ENCODE measurements around the gene GRAMD1B. TPM values are rescaled to one million over a fixed set of nuclear protein-coding genes. Genes with fewer than 3 reads are reported as not detected.

GRAMD1B gene
- total RNA-seq, 2 donors from 2014 or later, result 1.7 to 1.9 TPM

- no peak for TF ChIP-seq CTCF (IDR thresholded peaks at IDR 0.05)
- H3K27ac ChIP-seq, result no peak overlapping the region
These were observed 733 bp upstream of the GRAMD1B start for GRCh38 chr11:123429336-123429735.

GRCh38 chr11:123430721-123431497, 840 bp downstream of the GRAMD1B start:
- peak; percentile 59 for DNase-seq
- intact Hi-C loops (cut with DNase I), result no loop called here
- Histone ChIP-seq H3K9me3 (no peaks in the 10 kb centered on the region), H3K36me3 (no peaks in the 10 kb centered on the region), H3K4me1 (no peaks in the 10 kb centered on the region), H3K27me3 (no peaks in the 10 kb centered on the region), H3K27ac (peak overlapping the region; percentile 53), H3K4me3 (peak overlapping the region; percentile 62), H3K9ac (ENCODE audit: low read depth in 2 of 2, low read length in 2 of 2) (peak overlapping the region; percentile 38 to 62)
- no peak for TF ChIP-seq CTCF (IDR thresholded peaks at IDR 0.05)

More at GRCh38 chr11:123429336-123429735, 733 bp upstream of the GRAMD1B start:
- Histone ChIP-seq H3K36me3 (no peaks in the 10 kb centered on the region), H3K4me1 (no peaks in the 10 kb centered on the region), H3K27me3 (no peaks in the 10 kb centered on the region), H3K9me3 (no peaks in the 10 kb centered on the region), H3K9ac (ENCODE audit: low read depth in 2 of 2, low read length in 2 of 2) (no peak overlapping the region), H3K4me3 (no peak overlapping the region)
- intact Hi-C loops (cut with DNase I), result no loop called here
- no peak for DNase-seq

GRCh38 chr11:123431619-123432018, 1.6 kb downstream of the GRAMD1B start:
- H3K9me3 ChIP-seq, result no peaks in the 10 kb centered on the region
- H3K36me3 ChIP-seq, result no peaks in the 10 kb centered on the region
- H3K4me3 ChIP-seq, result peak overlapping the region; percentile 62
- DNase-seq, result no peak
- intact Hi-C loops (cut with DNase I), result no loop called here
- no peak for TF ChIP-seq CTCF (IDR thresholded peaks at IDR 0.05)
- no peaks in the 10 kb centered on the region for H3K4me1 ChIP-seq
- no peak overlapping the region for H3K9ac ChIP-seq (ENCODE audit: low read depth in 2 of 2, low read length in 2 of 2)
- no peak overlapping the region for H3K27ac ChIP-seq
- H3K27me3 ChIP-seq, result no peaks in the 10 kb centered on the region

GRCh38 chr11:123434262-123434661, 4.2 kb downstream of the GRAMD1B start:
- intact Hi-C loops (cut with DNase I), result no loop called here

GRCh38 chr11:123434911-123435310, 4.8 kb downstream of the GRAMD1B start:
- no peak overlapping the region for H3K27ac ChIP-seq
- intact Hi-C loops (cut with DNase I), result no loop called here
- H3K36me3 ChIP-seq, result no peaks in the 10 kb centered on the region
- no peaks in the 10 kb centered on the region for H3K4me1 ChIP-seq
- no peak for DNase-seq
- TF ChIP-seq CTCF (IDR thresholded peaks at IDR 0.05), result no peak
- H3K27me3 ChIP-seq, result no peaks in the 10 kb centered on the region
- H3K9me3 ChIP-seq, result no peaks in the 10 kb centered on the region
- no peak overlapping the region for H3K9ac ChIP-seq (ENCODE audit: low read depth in 2 of 2, low read length in 2 of 2)
- no peak overlapping the region for H3K4me3 ChIP-seq

More at GRCh38 chr11:123434262-123434661, 4.2 kb downstream of the GRAMD1B start:
- H3K9ac ChIP-seq (ENCODE audit: low read depth in 2 of 2, low read length in 2 of 2), result no peak overlapping the region
- H3K27ac ChIP-seq, result no peak overlapping the region
- no peaks in the 10 kb centered on the region for H3K36me3 ChIP-seq
- H3K9me3 ChIP-seq, result no peaks in the 10 kb centered on the region
- H3K4me1 ChIP-seq, result no peaks in the 10 kb centered on the region
- H3K4me3 ChIP-seq, result no peak overlapping the region
- no peaks in the 10 kb centered on the region for H3K27me3 ChIP-seq
- TF ChIP-seq CTCF (IDR thresholded peaks at IDR 0.05), result peak; percentile 13
- DNase-seq, result no peak
